DND-41 (cell line): ENCODE data around the gene HS3ST6.

ENCODE experiments used
- ATAC-seq: fragments of 200-7000 bp; cut with Tn5 transposase; 3 replicates; pipeline ENCODE4 v1.9.1; 2021; ENCODE audit warnings: low read depth; ENCODE audit not compliant: insufficient read depth
- DNase-seq: peaks from one replicate; pipeline ENCODE4 v3.0.0-alpha.2; 2020
- H2AFZ ChIP-seq: 2 replicates; pipeline ENCODE4 v1.6.0; 2012; ENCODE audit warnings: low read depth, low read length
- H3K27ac ChIP-seq: 2 replicates; pipeline ENCODE4 v1.5.1; 2012; ENCODE audit warnings: low read length, inconsistent platforms
- H3K27me3 ChIP-seq: fragments of 200-600 bp; sonication (generic); 2 replicates; pipeline ENCODE4 v1.6.0; 2012; ENCODE audit warnings: low read length, mild to moderate bottlenecking, inconsistent platforms; ENCODE audit not compliant: insufficient read depth, poor library complexity
- H3K36me3 ChIP-seq: 2 replicates; pipeline ENCODE4 v1.5.1; 2012; ENCODE audit warnings: low read length, inconsistent platforms; ENCODE audit not compliant: insufficient read depth
- H3K4me1 ChIP-seq: 2 replicates; pipeline ENCODE4 v1.5.1; 2012; ENCODE audit warnings: mild to moderate bottlenecking, low read length; ENCODE audit not compliant: insufficient read depth
- H3K4me2 ChIP-seq: 2 replicates; pipeline ENCODE4 v1.6.0; 2012; ENCODE audit warnings: mild to moderate bottlenecking, moderate library complexity, low read length, inconsistent platforms; ENCODE audit not compliant: insufficient read depth
- H3K4me3 ChIP-seq, 2 experiments: fragments of 200-600 bp in 1 of 2; shearing (Covaris generic) in 1 of 2; 2 replicates each; pipeline ENCODE4 v1.5.1; 2012 to 2016; ENCODE audit warnings: inconsistent platforms in 2 of 2, low read length in 2 of 2, mild to moderate bottlenecking in 2 of 2, low read depth in 1 of 2, moderate library complexity in 1 of 2
- H3K79me2 ChIP-seq: 2 replicates; pipeline ENCODE4 v1.6.0; 2012; ENCODE audit warnings: low read length, inconsistent platforms; ENCODE audit not compliant: insufficient read depth
- H3K9ac ChIP-seq: 2 replicates; pipeline ENCODE4 v1.6.0; 2012; ENCODE audit warnings: low read depth, mild to moderate bottlenecking, inconsistent platforms, low read length, moderate library complexity
- H3K9me3 ChIP-seq: 2 replicates; pipeline ENCODE4 v1.5.1; 2012; ENCODE audit warnings: low read length, moderate library complexity, mild to moderate bottlenecking, inconsistent platforms; ENCODE audit not compliant: insufficient read depth, severe bottlenecking
- H4K20me1 ChIP-seq: 2 replicates; pipeline ENCODE4 v1.6.0; 2012; ENCODE audit warnings: low read length; ENCODE audit not compliant: insufficient read depth
- EZH2 ChIP-seq: IDR thresholded peaks from 3 replicates; pipeline ENCODE4 v1.6.1; 2012; ENCODE audit warnings: borderline replicate concordance, low read depth, mild to moderate bottlenecking, moderate library complexity, low read length, inconsistent platforms; ENCODE audit not compliant: severe bottlenecking
- TF ChIP-seq, protein P1 (sequence below): IDR thresholded peaks from 2 replicates; pipeline ENCODE4 v1.5.1; 2012; ENCODE audit warnings: borderline replicate concordance, low read length, moderate library complexity, mild to moderate bottlenecking; ENCODE audit not compliant: poor library complexity, severe bottlenecking; ENCODE audit errors: extremely low read depth

The HS3ST6 gene

DNA sequence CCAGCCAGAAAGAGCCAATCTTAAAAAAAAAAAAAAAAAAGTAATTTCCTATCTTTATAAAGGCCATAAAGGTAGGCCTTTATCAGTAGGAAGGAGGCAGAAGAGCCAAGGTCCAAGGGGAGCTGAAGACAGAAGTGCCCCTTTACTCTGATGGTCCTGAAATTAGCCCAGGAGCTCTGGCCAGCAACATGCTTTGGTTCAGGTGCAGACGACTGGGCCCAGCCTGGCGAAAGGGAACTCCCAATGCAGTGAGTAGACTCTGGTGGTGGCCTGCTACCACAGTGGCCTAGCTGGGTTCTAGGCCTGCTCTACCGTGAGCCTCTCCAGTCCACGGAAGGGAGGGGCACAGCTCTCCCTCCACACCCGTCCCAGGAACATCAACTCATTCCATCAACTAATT lies 23.1 kb downstream of the HS3ST6 start:
- H3K4me1 ChIP-seq: no peaks in the 10 kb centered on the region
- no peak overlapping the region for H3K27ac ChIP-seq
- H3K9me3 ChIP-seq: no peaks in the 10 kb centered on the region
- no peak overlapping the region for H3K9ac ChIP-seq
- H2AFZ ChIP-seq: no peak overlapping the region
- no peaks in the 10 kb centered on the region for H3K36me3 ChIP-seq
- H3K79me2 ChIP-seq: no peaks in the 10 kb centered on the region
- no peak for DNase-seq
- no peak overlapping the region for H3K4me3 ChIP-seq
- no peaks in the 10 kb centered on the region for H3K27me3 ChIP-seq
- no peak overlapping the region for H3K4me2 ChIP-seq
- no peak for TF ChIP-seq EZH2
- TF ChIP-seq, protein P1, sequence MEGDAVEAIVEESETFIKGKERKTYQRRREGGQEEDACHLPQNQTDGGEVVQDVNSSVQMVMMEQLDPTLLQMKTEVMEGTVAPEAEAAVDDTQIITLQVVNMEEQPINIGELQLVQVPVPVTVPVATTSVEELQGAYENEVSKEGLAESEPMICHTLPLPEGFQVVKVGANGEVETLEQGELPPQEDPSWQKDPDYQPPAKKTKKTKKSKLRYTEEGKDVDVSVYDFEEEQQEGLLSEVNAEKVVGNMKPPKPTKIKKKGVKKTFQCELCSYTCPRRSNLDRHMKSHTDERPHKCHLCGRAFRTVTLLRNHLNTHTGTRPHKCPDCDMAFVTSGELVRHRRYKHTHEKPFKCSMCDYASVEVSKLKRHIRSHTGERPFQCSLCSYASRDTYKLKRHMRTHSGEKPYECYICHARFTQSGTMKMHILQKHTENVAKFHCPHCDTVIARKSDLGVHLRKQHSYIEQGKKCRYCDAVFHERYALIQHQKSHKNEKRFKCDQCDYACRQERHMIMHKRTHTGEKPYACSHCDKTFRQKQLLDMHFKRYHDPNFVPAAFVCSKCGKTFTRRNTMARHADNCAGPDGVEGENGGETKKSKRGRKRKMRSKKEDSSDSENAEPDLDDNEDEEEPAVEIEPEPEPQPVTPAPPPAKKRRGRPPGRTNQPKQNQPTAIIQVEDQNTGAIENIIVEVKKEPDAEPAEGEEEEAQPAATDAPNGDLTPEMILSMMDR: no peak
- no peaks in the 10 kb centered on the region for H4K20me1 ChIP-seq
- ATAC-seq: no peak

DNA sequence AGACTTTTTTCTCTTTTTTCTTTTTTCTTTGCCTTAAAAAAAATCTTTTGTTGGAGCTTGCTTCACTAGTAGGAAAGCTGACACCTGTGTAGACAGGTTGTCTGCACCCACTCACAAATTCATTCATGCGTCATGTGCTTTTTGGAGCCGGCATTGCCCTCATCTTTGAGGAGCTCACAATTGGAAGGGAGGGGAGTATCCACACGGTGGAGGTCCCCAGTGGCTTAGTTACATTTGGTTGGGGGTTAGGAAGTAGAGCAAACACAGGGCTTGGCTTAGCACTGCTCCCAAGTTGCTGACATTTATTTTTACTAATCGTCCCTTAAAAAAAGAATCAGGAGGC lies 27.5 kb downstream of the HS3ST6 start:
- H3K27me3 ChIP-seq: peaks cover 3% of the 10 kb centered on the region
- no peak overlapping the region for H3K9ac ChIP-seq
- DNase-seq: no peak
- no peak for ATAC-seq
- H3K27ac ChIP-seq: no peak overlapping the region
- no peaks in the 10 kb centered on the region for H3K79me2 ChIP-seq
- H4K20me1 ChIP-seq: no peaks in the 10 kb centered on the region
- H3K4me3 ChIP-seq: no peak overlapping the region
- no peaks in the 10 kb centered on the region for H3K4me1 ChIP-seq
- no peaks in the 10 kb centered on the region for H3K9me3 ChIP-seq
- H3K36me3 ChIP-seq: no peaks in the 10 kb centered on the region
- TF ChIP-seq, protein P1: no peak
- no peak for TF ChIP-seq EZH2
- H2AFZ ChIP-seq: no peak overlapping the region
- no peak overlapping the region for H3K4me2 ChIP-seq

DNA sequence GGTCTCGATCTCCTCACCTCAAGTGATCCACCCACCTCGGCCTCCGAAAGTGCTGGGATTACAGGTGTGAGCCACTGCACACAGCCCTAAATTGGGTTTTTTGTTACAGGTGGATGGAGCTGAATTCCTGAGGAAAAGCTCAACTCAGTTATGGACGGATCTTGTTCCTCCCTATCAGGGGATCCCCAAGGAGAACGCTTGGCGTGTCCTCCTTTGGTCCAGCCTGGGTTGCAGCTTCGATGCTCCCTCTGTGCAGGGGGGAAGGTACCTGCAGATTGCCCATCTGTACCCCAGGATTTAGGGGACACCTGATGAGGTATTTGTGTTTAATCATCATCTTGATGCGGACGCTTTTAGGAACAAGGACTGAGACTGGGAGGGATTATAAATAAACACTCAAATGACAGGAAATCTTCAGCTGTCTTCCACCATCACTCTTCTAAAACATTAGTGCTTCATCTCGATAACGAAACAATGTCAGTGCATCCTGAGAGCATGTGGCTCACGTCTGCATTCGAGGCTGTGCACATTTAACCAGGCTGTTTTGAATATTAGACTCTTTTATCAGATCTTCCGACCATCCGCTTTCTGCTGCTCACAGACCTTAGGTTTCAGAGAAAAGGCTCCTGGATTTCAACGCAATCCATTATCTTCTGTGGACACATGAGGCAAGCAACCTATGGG lies 28.0 kb downstream of the HS3ST6 start:
- peaks cover 3% of the 10 kb centered on the region for H3K27me3 ChIP-seq
- H2AFZ ChIP-seq: no peak overlapping the region
- no peak overlapping the region for H3K9ac ChIP-seq
- H3K4me3 ChIP-seq: no peak overlapping the region
- H3K4me1 ChIP-seq: no peaks in the 10 kb centered on the region
- H4K20me1 ChIP-seq: no peaks in the 10 kb centered on the region
- no peaks in the 10 kb centered on the region for H3K36me3 ChIP-seq
- no peak for TF ChIP-seq EZH2
- TF ChIP-seq, protein P1: no peak
- no peaks in the 10 kb centered on the region for H3K9me3 ChIP-seq
- H3K79me2 ChIP-seq: no peaks in the 10 kb centered on the region
- H3K27ac ChIP-seq: no peak overlapping the region
- ATAC-seq (no peak), DNase-seq (no peak)
- no peak overlapping the region for H3K4me2 ChIP-seq
